Measurements from ENCODE around the gene OPRL1.

OPRL1 gene

DNA sequence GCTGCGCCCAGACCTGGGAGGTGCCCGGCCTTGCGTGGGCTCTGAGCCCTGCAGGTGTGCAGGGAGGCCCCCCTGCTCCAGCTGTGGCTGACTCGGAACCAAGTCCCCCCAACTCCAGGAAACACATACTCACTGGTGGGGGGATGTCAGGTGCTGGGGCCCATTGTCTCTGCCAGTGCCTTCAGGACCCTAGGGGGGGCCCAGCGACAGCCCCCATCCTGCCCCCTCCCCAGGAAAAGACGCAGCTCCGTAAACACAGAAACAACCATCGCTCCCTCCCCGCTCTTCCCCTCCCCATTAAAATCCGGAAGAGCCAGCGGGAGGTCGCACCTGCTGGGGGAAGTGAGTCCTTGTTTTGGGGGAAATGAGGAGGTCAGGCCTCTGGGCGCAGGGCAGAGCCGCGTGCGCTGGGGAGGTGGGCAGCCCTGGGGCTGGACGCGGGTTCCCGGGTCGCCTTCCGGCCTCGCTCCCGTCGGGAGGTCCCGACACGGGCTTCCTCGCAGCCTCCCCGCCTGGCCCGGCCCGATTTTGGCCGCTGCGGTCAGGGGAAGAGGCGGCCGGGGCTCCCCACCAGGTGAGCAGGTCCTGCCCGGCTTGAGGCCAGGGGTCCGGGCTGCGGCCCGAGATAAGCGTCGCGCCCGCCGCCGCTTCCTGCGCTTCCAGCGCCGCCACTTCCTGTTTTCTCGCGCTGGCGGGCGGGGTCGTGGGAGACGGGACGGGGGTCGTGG, 37.7 kb upstream of the OPRL1 start:
- no peak for DNase-seq (ENCODE audit: low read depth)

DNA sequence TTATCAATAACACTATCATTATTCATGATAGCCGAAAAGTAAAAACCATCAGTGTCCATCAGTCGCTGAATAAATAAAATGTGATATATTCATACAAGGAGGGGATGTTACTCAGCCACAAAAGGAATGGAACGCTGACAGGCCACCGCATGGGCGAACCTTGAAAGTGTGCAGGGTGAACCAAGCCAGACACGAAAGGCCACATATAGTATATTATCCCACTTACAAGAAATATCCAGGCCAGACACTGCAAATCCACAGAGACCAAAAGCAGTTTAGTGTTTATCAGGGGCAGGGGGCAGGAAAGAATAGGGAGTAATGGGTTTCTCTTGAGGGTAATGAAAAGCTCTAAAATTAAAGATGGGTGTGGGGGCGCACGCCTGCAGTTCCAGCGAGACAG, 36.1 kb upstream of the OPRL1 start:
- no peak for DNase-seq (ENCODE audit: low read depth)

DNA sequence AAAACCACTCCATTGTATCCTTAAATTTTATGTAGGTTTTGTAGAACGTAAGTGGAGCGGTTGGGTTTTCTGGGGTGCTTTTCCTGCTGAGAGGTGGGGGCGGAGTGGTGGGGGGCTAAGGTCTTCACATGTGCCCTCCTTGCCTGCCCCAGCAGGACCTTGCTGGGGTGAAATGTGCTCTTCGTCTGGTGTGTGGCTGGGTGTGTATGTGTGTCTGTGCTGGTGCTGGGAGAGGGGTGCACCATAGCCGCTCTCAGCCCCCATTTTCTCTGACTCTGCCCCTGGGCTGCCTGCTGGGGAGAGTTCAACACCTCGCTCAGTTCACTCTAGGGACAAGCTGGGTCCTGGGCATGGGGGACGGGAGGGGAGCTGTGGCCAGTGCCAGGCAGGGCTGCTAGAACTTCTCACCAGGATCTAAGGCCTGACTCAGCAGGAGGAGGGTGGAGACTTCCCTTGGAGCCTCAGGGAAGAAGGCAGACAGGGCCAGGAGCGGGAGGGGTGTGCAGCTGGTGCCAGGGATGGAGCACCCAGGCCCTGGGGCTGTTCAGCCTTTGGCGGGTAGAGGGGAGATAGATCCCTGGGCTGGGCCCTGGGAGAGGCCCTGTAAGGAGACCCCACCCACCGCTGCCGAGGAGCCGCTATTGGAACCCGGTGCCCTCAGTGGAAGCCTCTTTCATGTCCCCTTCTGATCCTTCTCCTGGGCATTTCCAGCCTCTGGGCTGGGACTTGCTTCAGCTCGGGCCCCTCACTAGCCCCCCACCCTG, 35.2 kb upstream of the OPRL1 start:
- no peak for DNase-seq (ENCODE audit: low read depth)

DNA sequence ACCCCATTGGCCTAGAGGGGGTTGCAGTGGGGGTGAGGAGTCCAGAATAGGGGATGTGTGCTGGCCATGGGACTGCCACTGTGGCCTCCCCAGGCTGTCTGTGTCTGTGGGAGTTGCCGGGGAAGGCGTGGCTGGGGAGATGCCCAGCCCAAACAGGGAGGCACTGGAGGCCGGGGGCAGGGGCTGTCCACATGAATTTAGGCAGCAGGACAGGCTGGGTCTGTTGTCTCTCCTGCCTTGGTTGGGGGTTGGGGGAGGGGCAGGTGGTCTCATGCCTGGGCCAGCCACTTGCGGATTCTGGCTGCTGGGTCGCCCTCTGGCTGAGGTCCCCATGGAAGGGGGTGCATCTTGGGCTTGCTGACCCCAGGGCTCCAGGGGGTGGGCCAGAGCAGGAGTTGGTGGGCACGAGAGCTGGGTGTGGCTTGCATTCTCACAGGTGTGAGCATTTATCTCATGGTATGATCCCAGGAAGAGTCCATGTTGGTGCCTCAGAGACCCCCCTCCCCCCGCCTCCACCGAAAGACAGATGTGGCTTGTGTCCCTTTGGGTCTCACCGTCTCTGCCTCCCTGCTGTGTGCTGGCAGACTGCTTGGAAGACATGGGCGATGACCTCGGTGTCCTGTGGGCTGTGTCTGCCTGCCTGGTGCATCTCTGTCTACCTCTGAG, 34.4 kb upstream of the OPRL1 start:
- no peak for DNase-seq (ENCODE audit: low read depth)

DNA sequence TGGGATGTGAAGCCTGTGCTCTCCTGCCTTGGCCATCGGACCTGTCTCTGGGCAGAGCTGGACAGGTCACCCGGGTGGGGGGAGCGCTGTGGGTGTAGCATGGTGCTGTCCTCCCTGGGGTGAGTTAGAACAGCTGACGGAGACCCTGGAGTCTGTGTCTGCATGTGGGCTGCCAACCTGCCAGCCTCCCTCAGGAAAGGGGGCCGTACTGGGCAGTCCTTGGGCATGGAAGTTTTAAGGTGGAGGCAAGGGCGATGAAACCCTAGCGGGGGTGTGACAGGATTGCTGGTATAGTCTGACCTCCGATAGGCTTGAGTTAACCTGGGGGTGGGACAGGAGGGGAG, 32.9 kb upstream of the OPRL1 start:
- DNase-seq (ENCODE audit: low read depth) = no peak

DNA sequence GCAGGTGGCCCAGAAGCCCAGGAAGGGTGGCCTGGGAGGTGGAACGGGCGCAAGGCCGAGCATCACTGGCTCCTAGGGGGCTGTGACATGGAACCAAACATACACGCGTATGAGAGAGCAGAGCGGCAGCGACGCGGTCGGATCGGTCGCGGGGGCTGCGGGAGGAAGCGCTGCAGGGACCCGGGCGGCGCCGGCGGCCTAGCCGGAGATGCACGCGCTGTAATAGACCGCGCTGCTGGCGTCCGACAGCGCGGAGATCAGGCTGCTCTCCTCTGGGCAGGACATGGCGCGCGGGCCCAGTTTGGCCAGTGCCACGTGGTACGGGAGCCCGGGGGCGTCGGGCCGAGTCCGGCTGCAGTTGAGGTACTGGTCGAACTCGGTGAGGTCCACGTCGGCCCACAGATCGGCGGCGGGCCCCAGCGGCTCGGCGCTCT, 31.9 kb upstream of the OPRL1 start:
- no peak for DNase-seq (ENCODE audit: low read depth)

DNA sequence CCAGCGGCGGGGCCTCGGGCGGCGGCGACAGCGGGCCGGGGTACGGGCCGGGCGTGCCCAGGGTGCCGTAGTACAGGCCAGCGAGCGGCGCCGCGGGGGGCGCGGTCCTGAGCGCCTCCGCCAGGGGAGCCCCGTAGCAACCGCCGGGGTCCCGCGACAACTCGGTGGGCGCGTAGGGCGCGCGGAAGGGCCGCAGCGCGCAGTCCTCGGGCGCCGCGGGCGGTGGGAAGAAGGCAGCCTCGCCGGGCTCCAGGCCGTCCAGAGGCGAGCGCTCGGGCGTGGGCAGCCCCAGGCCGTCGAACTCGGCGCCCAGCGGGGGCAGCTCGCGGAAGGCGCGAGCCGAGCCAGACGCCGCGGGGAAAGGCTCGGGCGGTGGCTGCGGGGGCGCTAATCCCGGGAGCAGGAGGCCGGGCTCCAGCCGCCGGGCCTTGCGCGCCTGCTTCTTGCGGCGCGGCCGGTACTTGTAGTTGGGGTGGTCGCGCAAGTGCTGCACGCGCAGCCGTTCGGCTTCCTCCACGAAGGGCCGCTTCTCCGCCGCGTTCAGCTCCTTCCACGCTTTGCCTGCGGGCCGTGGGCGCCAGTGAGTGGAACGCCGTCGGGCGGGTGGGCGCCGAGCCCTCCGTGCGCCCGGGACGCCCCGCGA, 31.4 kb upstream of the OPRL1 start:
- DNase-seq (ENCODE audit: low read depth) = no peak

DNA sequence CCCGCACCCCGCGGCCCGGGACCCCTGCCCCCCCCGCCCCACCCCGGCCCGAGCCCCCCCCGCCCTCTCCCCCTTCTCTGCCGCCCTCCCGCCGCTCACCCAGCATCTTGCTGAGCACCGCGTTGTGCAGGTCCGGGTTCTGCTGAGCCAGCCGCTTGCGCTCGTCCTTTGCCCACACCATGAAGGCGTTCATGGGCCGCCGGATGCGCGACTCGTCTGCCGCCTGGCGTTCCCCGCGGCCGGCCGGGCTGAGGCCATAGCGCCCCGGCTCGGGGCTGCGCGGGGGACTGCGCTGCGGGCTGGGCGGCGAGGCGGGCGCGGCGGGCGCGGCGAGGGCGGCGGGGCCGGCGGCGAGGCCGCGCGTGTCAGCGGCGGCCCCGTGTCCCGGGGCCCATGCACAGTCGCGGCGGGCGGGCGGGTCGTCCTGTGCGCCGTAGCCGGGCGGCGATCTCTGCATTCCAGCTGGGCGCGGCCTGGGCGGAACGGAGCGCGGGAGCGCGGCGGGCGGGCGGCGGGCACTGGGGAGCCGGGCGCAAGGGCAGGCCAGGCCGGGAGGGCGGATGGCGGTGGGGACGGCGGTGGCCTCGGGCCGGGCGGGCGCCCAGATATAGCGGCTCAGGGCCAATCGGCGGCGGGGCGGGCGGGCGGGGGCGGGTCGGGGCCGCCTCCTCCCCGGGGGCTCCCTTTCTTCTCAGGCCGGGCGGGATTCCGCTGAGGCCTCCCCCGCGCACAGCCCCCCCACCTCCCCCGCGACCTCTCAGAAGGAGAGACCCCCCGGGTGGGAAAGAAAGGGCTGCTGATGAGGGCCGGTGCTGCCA, 30.6 kb upstream of the OPRL1 start, which contains the start of gene SOX18:
Gene SOX18 (minus strand): TSS at position 580 of the 818 bp plus-strand sequence. CDS start 123 bp downstream, at position 457.
- DNase-seq (ENCODE audit: low read depth) = no peak

DNA sequence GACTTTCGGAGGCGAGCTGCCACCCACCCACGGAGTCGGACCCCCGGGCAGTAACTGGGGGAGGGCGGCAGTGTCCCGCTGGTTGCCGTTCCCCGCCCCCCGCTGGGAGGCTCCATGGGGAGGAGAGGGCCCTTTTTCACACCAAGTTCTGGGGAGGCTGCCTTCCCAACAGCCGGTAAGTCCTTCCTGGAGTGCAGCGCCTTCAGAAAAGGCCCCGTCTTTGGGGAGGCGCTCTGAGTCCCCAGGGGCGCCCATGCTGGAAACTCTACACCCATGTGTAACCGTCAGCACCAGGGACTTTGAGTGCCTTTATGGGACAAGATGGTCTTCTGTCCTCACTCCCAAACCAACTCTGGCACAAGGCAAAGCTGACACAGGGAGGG, 30.0 kb upstream of the OPRL1 start:
- DNase-seq (ENCODE audit: low read depth) = no peak

DNA sequence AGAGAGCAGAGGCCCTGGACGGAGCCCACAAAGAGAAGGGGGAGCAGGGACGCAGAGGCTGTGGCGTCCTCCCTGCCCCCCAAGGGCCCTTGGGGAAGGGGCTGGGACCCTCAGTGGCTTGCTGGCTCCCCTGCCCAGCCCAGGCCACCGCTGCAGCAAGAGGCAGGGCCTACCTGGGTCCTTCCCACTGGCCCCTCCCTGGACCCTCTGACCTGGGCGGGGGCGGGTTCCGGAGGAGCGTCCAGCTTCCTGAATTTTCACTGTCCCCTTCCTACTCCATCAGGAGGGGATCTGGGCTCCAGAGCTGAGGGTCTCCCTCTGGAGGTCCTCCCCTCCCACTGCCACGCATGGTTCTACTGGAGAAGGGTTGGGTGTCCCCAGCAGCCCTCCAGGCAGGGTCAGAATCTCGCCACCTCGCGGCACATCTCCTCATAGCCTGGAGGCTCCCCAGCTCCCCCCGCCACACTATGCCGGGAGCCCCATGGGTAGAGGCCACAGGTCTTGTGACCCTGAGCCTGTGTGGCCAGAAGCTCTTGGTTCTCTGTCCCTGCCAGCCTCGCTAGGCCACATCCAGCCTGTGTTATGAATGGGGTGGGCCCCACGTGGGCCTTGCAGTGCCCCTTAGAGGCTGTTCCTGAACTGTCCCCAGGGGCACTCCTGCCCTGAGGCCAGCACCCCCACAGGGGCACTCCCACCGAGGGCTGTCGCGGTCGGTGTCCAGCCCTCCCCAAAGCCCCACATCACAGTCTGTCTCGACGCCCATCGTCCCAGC, 29.4 kb upstream of the OPRL1 start:
- no peak for DNase-seq (ENCODE audit: low read depth)

DNA sequence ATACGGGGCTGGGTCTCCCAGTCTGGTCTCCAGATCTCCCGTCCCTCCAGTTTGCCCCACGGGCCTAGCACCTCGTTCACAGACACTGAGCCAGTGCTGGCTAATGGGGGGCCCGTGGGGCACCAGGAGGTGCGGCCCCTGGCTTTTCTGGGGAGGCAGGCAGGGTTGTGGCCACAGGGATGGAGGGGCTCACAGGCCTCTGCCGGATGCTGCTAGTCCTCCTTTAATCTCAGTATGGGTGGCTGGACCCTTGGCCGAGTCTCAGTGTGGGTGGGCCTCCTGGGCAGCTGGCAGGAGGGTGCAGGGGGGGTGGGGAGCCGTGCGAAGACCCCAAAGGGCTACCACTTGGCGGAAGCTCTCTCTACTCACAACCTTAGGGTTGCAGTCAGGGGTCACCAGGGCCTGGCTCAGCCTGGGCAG, 28.8 kb upstream of the OPRL1 start:
- DNase-seq (ENCODE audit: low read depth) = no peak

DNA sequence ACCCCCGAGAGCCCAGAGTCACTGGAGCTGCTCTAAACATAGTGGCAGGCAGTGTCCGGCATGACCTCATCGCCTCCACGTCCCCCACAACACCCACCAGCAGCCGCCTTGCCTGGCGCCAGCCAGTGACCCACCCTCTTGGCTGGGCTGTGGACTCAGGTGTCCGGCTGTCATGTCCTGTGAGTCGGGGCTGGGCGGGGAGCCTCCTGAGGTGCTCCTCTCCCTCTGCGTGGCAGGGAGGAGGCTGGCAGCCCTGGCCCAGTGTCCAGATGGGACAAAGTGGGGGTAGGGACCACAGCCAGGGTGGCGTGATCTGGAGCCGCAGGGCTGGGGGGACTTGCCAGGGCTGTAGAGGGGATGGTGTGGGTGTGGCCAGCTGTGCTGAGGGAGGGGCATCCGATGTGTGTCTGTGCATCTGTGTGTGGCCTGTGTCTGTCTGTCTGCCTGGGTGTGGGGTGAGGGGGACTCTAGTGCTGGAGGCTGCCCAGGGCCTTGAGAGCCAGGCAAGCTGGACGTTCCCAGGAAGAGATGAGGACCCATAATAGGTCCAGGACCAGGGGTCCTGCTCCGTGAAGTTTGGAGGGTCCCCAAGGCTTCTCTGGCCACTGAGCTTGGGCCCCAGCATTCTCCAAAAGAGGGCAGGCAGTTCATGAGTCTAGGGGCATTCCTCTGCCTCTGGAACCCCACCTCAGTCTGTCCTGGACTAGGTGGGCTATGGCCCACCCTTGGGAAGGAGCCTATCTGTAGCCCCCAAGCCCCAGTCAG, 28.1 kb upstream of the OPRL1 start:
- no peak for DNase-seq (ENCODE audit: low read depth)

DNA sequence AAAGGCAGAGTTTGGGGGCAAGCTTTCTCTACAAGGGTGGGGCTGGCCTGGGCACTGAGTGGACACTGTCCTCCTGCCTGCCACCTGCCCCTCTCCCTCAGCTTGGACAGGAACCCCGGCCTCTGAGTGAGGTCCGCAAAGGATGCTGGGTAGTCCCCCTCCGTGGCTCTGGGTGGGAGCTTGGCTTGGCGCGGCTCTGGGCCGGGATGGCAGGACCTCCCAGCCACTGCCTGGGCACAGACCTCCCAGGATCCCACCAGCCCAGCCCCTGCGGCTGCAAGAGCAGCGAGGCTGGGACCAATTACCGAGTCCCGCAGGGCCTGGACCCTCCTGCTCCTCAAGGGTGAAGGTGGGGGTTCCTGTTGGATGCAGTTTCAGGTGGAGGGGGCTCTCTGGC, 27.6 kb upstream of the OPRL1 start:
- no peak for DNase-seq (ENCODE audit: low read depth)

DNA sequence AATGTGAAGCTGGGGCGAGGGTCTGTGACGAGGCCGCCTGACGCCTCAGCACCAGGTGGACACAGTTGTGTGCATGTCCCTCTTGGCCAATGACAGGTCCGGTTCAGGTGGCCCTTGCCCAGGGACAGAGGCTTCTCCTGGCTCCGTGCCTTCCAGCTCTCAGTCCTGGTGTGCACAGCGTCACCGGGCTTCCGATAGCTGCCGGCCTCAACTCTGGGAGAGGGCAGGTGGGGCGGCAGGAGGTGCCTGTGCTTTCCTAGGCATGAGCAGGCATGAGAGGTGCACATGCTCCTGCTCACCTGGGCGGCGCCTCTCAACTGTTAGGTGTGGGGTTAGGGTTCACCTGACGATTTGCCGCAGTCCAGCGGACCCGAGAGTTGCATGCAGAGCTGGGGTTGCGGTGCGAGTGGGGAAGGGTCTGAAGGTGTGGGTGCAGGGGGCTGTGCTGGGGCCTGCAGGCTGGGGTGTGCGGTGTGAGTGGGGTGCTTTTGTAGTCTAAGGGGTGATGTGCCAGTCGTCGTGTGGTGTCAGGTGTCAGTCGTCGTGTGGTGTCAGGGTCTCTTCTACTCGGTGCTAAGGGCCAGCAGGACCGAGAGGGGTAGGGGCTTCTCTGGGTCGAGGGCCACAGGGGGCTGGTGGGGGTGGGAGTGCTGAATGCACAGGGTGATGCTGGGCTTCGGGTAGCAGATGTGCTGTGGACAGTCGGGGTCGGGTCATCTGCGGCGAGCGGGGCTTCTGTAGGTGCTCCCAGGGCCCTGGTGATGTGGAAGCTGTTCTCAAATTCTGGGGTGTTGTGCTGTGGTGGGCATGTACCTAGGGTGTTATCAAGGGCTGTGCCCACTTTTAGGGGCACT, 26.7 kb upstream of the OPRL1 start:
- no peak for DNase-seq (ENCODE audit: low read depth)

DNA sequence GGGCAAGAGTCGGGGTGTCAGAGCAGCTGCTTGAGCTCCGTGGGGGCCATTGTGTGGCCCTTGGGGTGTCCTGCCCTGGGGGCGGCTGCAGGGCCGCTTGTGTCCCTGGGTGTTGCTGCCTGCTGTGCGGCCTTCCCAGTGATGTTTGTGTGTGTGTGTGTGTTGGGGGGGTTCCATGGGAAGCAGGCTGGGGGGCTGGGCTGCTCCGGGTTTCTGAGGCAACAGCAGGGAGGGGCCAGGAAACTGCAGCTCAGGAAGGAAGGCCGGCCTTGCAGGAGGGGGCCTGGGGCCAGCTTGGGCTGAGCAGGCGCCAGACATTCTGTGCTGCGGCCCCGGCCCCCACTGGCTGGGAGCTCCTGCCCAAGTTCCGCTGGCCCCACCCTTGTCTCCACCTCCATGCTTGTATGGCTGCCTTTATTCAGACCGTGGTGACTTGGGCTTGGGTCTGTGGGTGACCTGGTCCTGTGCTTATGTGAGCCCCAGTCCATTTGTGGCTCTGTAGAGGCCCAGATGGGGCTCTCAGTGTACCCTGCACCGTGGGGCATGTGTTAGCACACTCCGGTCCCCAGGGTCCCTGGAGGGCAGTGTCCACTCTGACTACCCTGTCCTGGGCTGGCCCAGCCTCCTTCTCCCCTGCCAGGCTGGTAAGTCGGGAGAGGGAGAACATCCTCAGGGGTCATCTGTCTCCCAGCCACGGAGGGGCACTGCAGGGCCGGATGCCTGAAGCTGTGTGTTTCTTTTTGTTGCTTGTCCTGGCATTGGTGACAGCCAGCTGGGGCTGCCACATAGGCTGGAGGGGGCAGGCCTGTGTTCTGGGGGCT, 25.8 kb upstream of the OPRL1 start:
- DNase-seq (ENCODE audit: low read depth) = no peak

DNA sequence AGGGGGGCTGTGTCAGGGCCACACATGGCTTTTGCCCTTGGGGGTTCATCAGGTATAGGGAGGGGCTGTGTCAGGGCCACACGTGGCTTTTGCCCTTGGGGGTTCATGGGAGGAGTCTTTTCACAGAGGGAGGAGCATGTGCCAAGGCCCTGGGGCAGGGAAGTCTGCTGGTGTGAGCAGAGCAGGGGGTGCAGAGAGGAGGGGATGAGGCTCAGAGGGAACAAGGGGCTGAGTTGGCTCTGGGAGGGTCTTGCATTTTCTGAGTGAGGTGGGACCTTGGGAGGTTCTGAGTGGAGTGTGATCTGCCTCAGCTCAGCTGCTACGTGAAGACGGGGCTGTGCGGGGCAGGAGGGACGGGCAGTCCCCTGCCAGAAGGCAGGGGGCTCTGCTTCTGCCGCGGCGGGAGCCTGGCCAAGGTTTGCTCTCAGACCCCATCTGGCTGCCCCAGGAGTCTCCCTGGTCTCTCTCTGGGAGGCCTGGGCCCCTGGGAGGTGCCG, 24.4 kb upstream of the OPRL1 start:
- DNase-seq (ENCODE audit: low read depth) = no peak

DNA sequence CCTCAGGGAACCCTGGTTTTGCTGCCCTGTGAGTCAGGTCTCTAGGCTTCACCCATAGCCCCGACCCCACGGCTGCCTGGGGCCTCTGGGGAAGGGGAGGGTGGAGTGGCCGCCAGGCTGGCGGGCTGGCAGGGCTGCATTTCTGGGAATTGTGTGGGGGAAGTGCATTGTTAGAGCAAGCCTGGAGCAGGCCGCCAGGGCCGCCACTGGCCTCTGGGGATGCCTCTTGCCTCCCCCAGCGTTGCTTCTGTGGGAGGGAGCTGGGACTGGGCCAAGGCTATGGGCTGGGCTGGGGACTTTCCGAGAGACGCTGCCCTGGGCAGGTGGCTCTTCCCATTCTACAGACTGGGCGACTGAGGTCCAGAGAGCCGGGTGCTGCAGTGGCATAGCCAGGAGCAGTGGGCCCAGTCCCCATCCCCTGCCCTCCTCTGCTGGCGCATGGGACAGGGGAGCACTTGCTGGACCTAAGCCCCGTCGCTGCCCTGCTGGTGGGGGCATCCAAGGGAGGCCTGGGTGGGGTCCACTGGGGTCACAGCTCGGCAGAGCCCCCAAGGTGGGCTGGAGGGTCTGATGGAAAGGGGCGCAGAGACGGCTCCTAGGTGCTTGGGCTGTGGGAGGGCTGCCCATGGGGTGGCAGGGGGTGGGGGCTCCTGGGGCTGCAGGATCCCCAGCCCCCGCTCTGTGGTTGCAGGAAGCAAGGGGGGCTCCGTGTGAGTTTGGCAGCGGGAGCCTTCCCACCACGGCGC, 23.8 kb upstream of the OPRL1 start:
- DNase-seq (ENCODE audit: low read depth) = no peak

DNA sequence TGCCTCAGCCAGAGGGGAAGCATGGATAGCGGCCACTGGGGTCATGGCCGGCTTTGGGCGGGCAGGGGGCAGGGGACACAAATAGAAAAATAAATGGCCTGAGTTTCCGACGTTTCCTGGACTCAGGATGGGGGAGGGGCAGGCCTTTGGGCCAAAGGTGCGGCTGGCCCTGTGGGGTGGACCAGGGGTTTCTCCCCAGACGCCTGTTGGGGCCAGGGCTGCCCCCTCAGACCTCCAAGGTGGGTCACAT, 23.3 kb upstream of the OPRL1 start:
- DNase-seq (ENCODE audit: low read depth) = no peak
